NCI-H510A (cell line): ENCODE data around the gene MUC5AC.
"Not testable (repeated sequence)": the region's sequence is repeated elsewhere in the genome, so short reads cannot be mapped to it uniquely, and the experiment has no call there.

ENCODE experiments used
- DNase-seq: peaks from one replicate; lab custom pipeline; 2025; lab: John Stamatoyannopoulos, UW

MUC5AC gene

GRCh38 chr11:1237128-1237580 lies 79.4 kb downstream of the MUC5AC start:
- DNase-seq = no peak

GRCh38 chr11:1237851-1238250 lies 80.1 kb downstream of the MUC5AC start:
- DNase-seq = no peak

GRCh38 chr11:1238767-1239595 lies 81.2 kb downstream of the MUC5AC start:
- DNase-seq = no peak

GRCh38 chr11:1239596-1240205 lies 81.9 kb downstream of the MUC5AC start:
- DNase-seq = no peak

- DNase-seq = no peak
Measured at GRCh38 chr11:1240771-1241170, 83.0 kb downstream of the MUC5AC start.

GRCh38 chr11:1241706-1242105 lies 84.0 kb downstream of the MUC5AC start:
- DNase-seq = no peak

GRCh38 chr11:1242289-1242688 lies 84.5 kb downstream of the MUC5AC start:
- no peak for DNase-seq

- not testable (repeated sequence) for DNase-seq
Measured at GRCh38 chr11:1242751-1243150, 85.0 kb downstream of the MUC5AC start.

GRCh38 chr11:1243521-1243920 lies 85.8 kb downstream of the MUC5AC start:
- DNase-seq = not testable (repeated sequence)

GRCh38 chr11:1244557-1244956 lies 86.8 kb downstream of the MUC5AC start:
- DNase-seq = not testable (repeated sequence)

GRCh38 chr11:1245717-1246116 lies 88.0 kb downstream of the MUC5AC start:
- DNase-seq = not testable (repeated sequence)

GRCh38 chr11:1246301-1246700 lies 88.5 kb downstream of the MUC5AC start:
- not testable (repeated sequence) for DNase-seq

- not testable (repeated sequence) for DNase-seq
Measured at GRCh38 chr11:1247026-1247425, 89.3 kb downstream of the MUC5AC start.

- not testable (repeated sequence) for DNase-seq
Measured at GRCh38 chr11:1248951-1249350, 91.2 kb downstream of the MUC5AC start.

- DNase-seq = not testable (repeated sequence)
Measured at GRCh38 chr11:1250411-1250810, 92.7 kb downstream of the MUC5AC start.
